GM23248 (cell line): ENCODE data around the gene LZTS2. TPM values are rescaled to one million over a fixed set of nuclear protein-coding genes. Genes with fewer than 3 reads are reported as not detected.

Source experiments
- DNase-seq: peaks from one replicate; pipeline ENCODE4 v3.0.0-alpha.2; 2015
- H2AFZ ChIP-seq: fragments of 200-600 bp; sonication (generic); 2 replicates; pipeline ENCODE4 v1.6.1; 2016; ENCODE audit warnings: antibody characterized with exemption
- H3F3A ChIP-seq: fragments of 200-600 bp; sonication (generic); 2 replicates; pipeline ENCODE4 v1.6.1; 2016; ENCODE audit warnings: mild to moderate bottlenecking, antibody characterized with exemption, mixed run types; ENCODE audit not compliant: insufficient read depth
- H3K27ac ChIP-seq: fragments of 200-600 bp; sonication (generic); 2 replicates; pipeline ENCODE4 v1.5.1; 2016; ENCODE audit warnings: mild to moderate bottlenecking
- H3K27me3 ChIP-seq: fragments of 200-600 bp; sonication (generic); replicated peaks from 2 replicates; pipeline ENCODE4 v1.6.1; 2016; ENCODE audit warnings: mild to moderate bottlenecking; ENCODE audit not compliant: insufficient read depth
- H3K36me3 ChIP-seq: fragments of 200-600 bp; sonication (generic); 2 replicates; pipeline ENCODE4 v1.6.1; 2016; ENCODE audit warnings: low read depth, mild to moderate bottlenecking
- H3K4me1 ChIP-seq: fragments of 200-600 bp; sonication (generic); 2 replicates; pipeline ENCODE4 v1.6.1; 2016; ENCODE audit warnings: mild to moderate bottlenecking; ENCODE audit not compliant: insufficient read depth
- H3K4me2 ChIP-seq: fragments of 200-600 bp; sonication (generic); one replicate; pipeline ENCODE4 v1.6.1; 2016; ENCODE audit warnings: mild to moderate bottlenecking; ENCODE audit not compliant: unreplicated experiment
- H3K4me3 ChIP-seq: fragments of 200-600 bp; sonication (generic); 2 replicates; pipeline ENCODE4 v1.5.1; 2016; ENCODE audit warnings: mild to moderate bottlenecking
- H3K79me2 ChIP-seq: fragments of 200-600 bp; sonication (generic); 2 replicates; pipeline ENCODE4 v1.6.1; 2016; ENCODE audit warnings: mild to moderate bottlenecking; ENCODE audit not compliant: insufficient read depth
- H3K9ac ChIP-seq: fragments of 200-600 bp; sonication (generic); 2 replicates; pipeline ENCODE4 v1.6.1; 2016; ENCODE audit warnings: mild to moderate bottlenecking
- H3K9me2 ChIP-seq: fragments of 200-600 bp; sonication (generic); 2 replicates; pipeline ENCODE4 v1.6.1; 2016; ENCODE audit warnings: mixed run types, mild to moderate bottlenecking, moderate library complexity; ENCODE audit not compliant: insufficient read depth
- H3K9me3 ChIP-seq: fragments of 200-600 bp; sonication (generic); one replicate; pipeline ENCODE4 v1.6.1; 2017; ENCODE audit warnings: low read depth
- H4K20me1 ChIP-seq: fragments of 200-600 bp; sonication (generic); 2 replicates; pipeline ENCODE4 v1.6.0; 2016; ENCODE audit not compliant: insufficient read depth
- EZH2 ChIP-seq: fragments of 200-600 bp; sonication (generic); IDR thresholded peaks from 2 replicates; pipeline ENCODE4 v1.6.1; 2018; ENCODE audit warnings: antibody characterized with exemption, mild to moderate bottlenecking; ENCODE audit not compliant: insufficient read depth, poor library complexity, severe bottlenecking
- EZH2phosphoT487 ChIP-seq: fragments of 200-600 bp; sonication (generic); IDR thresholded peaks from 2 replicates; pipeline ENCODE4 v1.6.1; 2018; ENCODE audit warnings: antibody characterized with exemption, moderate library complexity, mild to moderate bottlenecking, low read depth; ENCODE audit not compliant: insufficient read depth
- WGBS, 2 experiments: methylation state at CpG; one replicate each; pipeline ENCODE4 v1.1.6; 2015 to 2017; ENCODE audit warnings: low lambda C conversion rate in 2 of 2, low coverage in 1 of 2; ENCODE audit errors: missing lambda C conversion rate in 2 of 2; 5-methylcytosine and 5-hydroxymethylcytosine counted together
- in situ Hi-C: fragments of 300-500 bp; cut with MboI; formaldehyde crosslinking; loops from 2 replicates; pipeline ENCODE4 v1.15.0; 2020
- polyA plus RNA-seq: library from polyadenylated mRNA; unstranded; fragments of >200 nt; fragmentation: Nextera tagmentation; extraction: Ambion mirVana; gene quantifications from 2 replicates; pipeline ENCODE4 v1.2.1, GENCODE V29; 2016
- total RNA-seq: library from RNA; depleted of rRNA; stranded (reverse); fragments of >200 nt; shearing (Covaris generic); gene quantifications from 2 replicates; pipeline ENCODE4 v1.2.3, GENCODE V29; 2014

LZTS2 gene
- total and polyA plus RNA-seq, 2 experiments from 2014 or later, result 51.1 to 95.2 TPM

DNA sequence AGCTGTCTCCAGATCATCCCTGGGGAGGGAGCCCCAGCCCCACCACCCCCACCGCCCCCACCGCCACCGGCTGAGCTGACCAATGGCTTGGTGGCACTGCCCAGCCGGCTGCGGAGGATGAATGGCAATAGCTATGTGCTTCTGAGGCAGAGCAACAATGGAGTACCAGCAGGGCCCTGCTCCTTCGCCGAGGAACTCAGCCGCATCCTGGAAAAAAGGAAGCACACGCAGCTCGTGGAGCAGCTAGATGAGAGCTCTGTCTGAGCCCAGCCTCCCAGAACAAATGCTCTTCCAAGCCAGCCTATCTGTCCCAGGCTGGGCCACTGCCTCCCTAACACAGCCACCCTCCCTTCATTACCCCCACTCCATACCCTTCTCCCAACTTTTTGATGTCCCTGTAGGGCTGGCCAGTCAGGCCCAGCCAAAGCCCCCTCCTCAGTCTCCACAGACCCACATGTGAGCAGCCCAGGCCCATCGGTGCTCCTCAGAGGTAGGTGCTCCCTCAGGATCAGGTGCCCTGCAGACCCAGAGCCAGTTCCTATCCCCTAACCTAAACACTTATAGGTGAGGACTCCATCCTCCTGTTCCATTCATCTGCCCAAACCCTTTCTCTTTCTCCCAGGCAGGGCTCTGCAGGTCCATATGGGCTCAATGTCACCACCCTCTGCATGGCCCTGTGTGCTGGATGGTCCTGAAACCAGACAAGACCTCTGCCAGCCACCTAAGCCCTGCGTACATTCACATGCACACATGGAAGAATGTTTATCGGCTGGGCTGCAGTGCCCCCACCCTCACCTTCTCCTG is 15.5 kb upstream of the LZTS2 start:
- H3K27me3 ChIP-seq, result no peaks in the 10 kb centered on the region
- no peak overlapping the region for H3K4me3 ChIP-seq
- no peaks in the 10 kb centered on the region for H3K9me3 ChIP-seq
- H3K9ac ChIP-seq, result no peak overlapping the region
- H3K4me2 ChIP-seq, result no peak overlapping the region
- H2AFZ ChIP-seq, result no peak overlapping the region
- H3K27ac ChIP-seq, result no peak overlapping the region
- H4K20me1 ChIP-seq, result no peaks in the 10 kb centered on the region
- peaks cover 39% of the 10 kb centered on the region for H3K79me2 ChIP-seq
- no peaks in the 10 kb centered on the region for H3K36me3 ChIP-seq
- in situ Hi-C loops, result no loop called here
- H3K4me1 ChIP-seq, result peaks cover 15% of the 10 kb centered on the region; the same call in 1 of the 2 replicates
- TF ChIP-seq EZH2phosphoT487 (no peak), EZH2 (no peak)
- 79 to 85% methylated on average over 10 to 13 of the region's 13 CpGs for WGBS, 2 experiments
- H3K9me2 ChIP-seq, result no peaks in the 10 kb centered on the region
- H3F3A ChIP-seq, result no peaks in the 10 kb centered on the region
- DNase-seq, result no peak

DNA sequence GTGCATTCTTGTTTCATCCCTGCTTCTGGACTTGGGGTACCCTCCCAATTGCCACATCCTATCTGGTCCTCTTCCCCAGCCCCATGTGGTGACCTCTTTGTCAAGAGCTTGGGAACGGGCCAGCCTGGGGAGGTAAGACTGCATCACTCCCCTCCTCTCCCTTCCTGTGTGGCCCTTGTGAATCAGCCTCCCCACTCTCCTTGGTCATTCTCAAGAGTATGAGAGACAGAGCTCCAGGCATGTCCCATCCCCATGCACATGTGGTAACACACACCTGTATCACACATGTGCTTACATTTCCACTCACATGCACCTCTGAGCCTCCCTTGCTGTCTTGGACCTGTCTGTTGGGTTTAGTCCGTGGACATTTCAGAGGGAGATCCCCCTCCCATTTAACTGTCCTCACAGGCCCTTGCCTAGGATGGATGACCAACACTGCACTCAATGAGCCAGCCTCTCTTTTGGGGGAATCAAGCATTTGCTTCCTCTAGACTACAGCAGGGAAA is 14.9 kb upstream of the LZTS2 start:
- H3F3A ChIP-seq, result no peaks in the 10 kb centered on the region
- peaks cover 46% of the 10 kb centered on the region for H3K79me2 ChIP-seq
- 63 to 68% methylated on average over 2 of the region's 2 CpGs for WGBS, 2 experiments

DNA sequence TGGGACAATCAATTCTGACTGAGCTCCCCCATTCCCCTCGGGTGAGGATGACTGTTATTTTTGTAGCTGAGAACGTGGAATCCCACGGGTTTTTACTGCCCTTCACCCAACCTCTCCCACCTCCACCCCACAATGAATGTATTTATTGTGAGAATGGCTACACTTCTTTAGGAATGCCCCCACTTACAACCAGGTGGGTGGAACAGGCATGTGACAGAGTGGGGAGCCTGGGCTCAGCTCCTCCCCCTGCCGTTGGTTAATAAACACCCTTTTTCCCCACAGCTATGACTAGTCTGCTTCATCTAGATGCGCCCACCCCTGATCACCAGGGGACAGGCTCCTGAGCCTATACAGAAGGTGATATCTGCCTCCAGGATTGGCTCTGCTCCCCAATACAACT is 14.3 kb upstream of the LZTS2 start:
- TF ChIP-seq EZH2 (no peak), EZH2phosphoT487 (no peak)
- peaks cover 52% of the 10 kb centered on the region for H3K79me2 ChIP-seq
- peaks cover 4% of the 10 kb centered on the region; the same call in 1 of the 2 replicates for H3K36me3 ChIP-seq
- WGBS, 2 experiments, result 78 to 79% methylated on average over 5 of the region's 5 CpGs
- H3K4me1 ChIP-seq, result peaks cover 15% of the 10 kb centered on the region; the same call in 1 of the 2 replicates
- no peak overlapping the region for H2AFZ ChIP-seq
- in situ Hi-C loops, result no loop called here
- no peak overlapping the region for H3K4me2 ChIP-seq
- H3K9me3 ChIP-seq, result no peaks in the 10 kb centered on the region
- no peaks in the 10 kb centered on the region for H3K9me2 ChIP-seq
- H3K9ac ChIP-seq, result no peak overlapping the region
- H4K20me1 ChIP-seq, result no peaks in the 10 kb centered on the region
- H3F3A ChIP-seq, result no peaks in the 10 kb centered on the region
- no peak overlapping the region for H3K27ac ChIP-seq
- H3K27me3 ChIP-seq, result no peaks in the 10 kb centered on the region
- DNase-seq, result no peak
- no peak overlapping the region for H3K4me3 ChIP-seq

More for the DNA sequence above, 14.9 kb upstream of the LZTS2 start:
- in situ Hi-C loops, result no loop called here
- TF ChIP-seq EZH2 (no peak), EZH2phosphoT487 (no peak)
- H3K27me3 ChIP-seq, result no peaks in the 10 kb centered on the region
- no peak for DNase-seq
- H3K27ac ChIP-seq, result no peak overlapping the region
- no peaks in the 10 kb centered on the region for H4K20me1 ChIP-seq
- no peaks in the 10 kb centered on the region for H3K36me3 ChIP-seq
- H3K9me2 ChIP-seq, result no peaks in the 10 kb centered on the region
- peaks cover 15% of the 10 kb centered on the region; the same call in 1 of the 2 replicates for H3K4me1 ChIP-seq
- H2AFZ ChIP-seq, result no peak overlapping the region
- no peaks in the 10 kb centered on the region for H3K9me3 ChIP-seq
- no peak overlapping the region for H3K4me3 ChIP-seq
- H3K4me2 ChIP-seq, result no peak overlapping the region
- no peak overlapping the region for H3K9ac ChIP-seq

DNA sequence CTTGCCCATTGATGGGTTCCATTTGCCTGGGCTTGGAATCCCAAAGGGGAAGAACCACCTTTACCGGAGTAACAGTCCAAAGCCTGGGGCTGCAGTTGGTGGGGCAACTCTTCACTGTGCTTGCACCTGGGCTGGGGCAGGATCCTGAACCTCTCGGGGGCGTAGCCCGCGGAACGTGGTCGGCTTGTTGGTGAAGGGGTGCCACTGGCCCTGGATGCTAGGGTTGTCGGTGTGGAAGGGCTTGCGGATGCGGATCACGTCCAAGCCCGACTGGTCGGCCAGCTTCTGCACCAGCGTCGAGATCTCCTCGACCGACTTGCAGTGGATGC is 13.0 kb upstream of the LZTS2 start:
- WGBS, 2 experiments, result 19 to 21% methylated on average over 17 of the region's 17 CpGs
- Histone ChIP-seq H3F3A (no peaks in the 10 kb centered on the region), H3K79me2 (peaks cover 60% of the 10 kb centered on the region), H2AFZ (peak overlapping the region; percentile 99), H3K9me3 (no peaks in the 10 kb centered on the region), H3K9me2 (no peaks in the 10 kb centered on the region), H3K27me3 (no peaks in the 10 kb centered on the region), H3K9ac (peak overlapping the region; percentile 85), H4K20me1 (no peaks in the 10 kb centered on the region), H3K4me1 (peaks cover 15% of the 10 kb centered on the region; the same call in 1 of the 2 replicates), H3K4me3 (peak overlapping the region; percentile 98), H3K36me3 (peaks cover 15% of the 10 kb centered on the region; the same call in 1 of the 2 replicates), H3K27ac (no peak overlapping the region), H3K4me2 (peak overlapping the region; percentile 87)
- DNase-seq, result no peak
- in situ Hi-C loops, result no loop called here
- TF ChIP-seq EZH2phosphoT487 (no peak), EZH2 (no peak)
